GM12865 (cell line): ENCODE data around the gene MED13L.
A peak's percentile ranks its signal among the peaks of the same experiment; 100 is the strongest.

ENCODE experiments used
- DNase-seq: peaks from one replicate; pipeline ENCODE4 v3.0.0; 2010; ENCODE audit warnings: low read depth
- H3K4me3 ChIP-seq: 2 replicates; pipeline ENCODE4 v1.5.1; 2011; ENCODE audit warnings: mild to moderate bottlenecking, low read depth, low read length, control low read depth
- TF ChIP-seq, protein P1 (sequence below): IDR thresholded peaks from 2 replicates; pipeline ENCODE4 v1.5.1; 2011; ENCODE audit warnings: low read length, control low read depth, low read depth, inconsistent platforms; ENCODE audit not compliant: insufficient read depth; ENCODE audit errors: missing control alignments

MED13L gene

DNA sequence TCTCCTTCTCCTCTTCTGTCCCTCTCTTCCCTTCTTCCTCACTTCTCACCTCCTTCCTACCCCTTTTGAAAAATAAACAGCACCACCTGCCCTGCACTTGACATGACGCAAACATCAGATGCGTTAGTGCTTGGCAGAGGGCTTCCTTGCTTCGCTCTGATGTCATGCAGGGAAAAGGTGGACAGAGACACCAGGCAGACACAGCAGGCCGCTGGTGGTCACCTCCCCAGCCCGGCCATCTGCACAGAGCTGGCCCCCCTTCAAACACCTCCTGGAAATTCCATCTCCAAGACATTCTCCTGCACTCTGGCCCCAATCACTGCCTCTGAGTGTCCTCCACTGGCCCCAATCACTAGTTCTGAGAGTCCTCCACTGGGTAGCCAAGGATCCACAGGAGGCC is 353.6 kb downstream of the MED13L start:
- TF ChIP-seq, protein P1, sequence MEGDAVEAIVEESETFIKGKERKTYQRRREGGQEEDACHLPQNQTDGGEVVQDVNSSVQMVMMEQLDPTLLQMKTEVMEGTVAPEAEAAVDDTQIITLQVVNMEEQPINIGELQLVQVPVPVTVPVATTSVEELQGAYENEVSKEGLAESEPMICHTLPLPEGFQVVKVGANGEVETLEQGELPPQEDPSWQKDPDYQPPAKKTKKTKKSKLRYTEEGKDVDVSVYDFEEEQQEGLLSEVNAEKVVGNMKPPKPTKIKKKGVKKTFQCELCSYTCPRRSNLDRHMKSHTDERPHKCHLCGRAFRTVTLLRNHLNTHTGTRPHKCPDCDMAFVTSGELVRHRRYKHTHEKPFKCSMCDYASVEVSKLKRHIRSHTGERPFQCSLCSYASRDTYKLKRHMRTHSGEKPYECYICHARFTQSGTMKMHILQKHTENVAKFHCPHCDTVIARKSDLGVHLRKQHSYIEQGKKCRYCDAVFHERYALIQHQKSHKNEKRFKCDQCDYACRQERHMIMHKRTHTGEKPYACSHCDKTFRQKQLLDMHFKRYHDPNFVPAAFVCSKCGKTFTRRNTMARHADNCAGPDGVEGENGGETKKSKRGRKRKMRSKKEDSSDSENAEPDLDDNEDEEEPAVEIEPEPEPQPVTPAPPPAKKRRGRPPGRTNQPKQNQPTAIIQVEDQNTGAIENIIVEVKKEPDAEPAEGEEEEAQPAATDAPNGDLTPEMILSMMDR = no peak
- no peak overlapping the region for H3K4me3 ChIP-seq
- DNase-seq = no peak

DNA sequence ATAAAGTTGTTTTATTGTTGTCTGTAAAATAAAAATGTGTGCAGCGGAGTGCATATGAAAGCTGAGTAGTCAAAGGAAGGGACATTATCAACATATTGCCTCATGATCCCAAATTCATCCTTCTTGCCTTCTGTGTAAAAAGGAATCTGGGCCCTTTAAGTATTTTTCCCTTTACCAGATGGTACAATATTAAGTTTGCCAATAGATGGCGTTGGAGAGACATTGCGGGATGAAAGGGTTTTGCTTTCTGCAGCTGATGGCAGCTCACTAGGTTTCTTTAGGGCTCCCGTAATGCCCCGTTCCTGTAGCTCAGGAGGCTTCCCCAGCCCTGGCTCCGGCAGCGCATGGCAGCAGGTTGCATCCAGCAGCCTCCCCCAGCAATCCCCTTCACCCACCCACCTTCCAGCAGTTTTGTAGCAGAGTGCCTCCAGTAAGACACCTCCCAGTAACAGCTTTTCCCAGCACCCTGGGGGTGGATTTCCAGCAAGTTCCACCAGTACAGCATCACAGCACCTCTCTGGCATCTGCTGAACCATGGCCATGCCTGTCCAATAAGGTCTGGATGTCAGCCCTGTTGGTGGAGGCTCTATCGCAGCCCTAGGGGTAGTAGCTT is 354.4 kb downstream of the MED13L start:
- peak; percentile 30 for DNase-seq
- no peak overlapping the region for H3K4me3 ChIP-seq
- TF ChIP-seq, protein P1 = peak; percentile 32

DNA sequence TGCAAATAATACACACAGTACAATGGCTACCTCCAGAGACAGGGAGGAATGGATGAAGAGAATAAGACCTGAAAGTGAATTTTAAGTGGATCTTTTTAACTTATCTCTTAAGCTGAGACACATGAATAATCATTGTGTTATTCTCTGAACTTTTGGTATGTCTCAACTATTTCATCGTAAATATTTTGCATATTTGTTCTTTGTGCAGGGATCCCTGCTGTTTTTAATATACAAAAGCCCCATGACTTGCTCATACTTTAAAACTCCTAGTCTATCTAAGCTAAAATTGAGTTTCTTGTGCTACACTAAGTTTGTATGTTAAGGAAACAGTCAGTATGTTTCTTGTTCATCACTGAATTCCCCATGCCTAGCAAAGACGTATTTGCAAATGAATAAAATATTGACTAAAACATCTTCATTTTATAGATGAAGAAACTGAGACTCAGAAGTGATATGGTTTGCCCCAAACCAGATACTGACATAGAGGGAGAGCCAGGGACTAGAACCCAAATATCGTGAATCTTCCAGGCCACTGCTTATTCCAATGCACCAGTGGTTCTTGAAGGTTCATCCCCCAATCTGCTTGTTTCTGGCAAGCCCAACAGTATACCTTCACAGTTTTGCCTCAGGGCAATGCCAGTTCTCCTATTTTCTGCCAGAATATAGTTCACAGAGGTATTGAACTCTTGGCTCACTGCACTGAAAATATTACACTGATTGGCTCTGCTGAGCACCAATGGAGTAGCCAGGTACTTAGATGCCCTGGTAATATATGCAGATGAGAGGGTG is 356.9 kb downstream of the MED13L start:
- TF ChIP-seq, protein P1 = no peak
- no peak for DNase-seq
- no peak overlapping the region for H3K4me3 ChIP-seq

DNA sequence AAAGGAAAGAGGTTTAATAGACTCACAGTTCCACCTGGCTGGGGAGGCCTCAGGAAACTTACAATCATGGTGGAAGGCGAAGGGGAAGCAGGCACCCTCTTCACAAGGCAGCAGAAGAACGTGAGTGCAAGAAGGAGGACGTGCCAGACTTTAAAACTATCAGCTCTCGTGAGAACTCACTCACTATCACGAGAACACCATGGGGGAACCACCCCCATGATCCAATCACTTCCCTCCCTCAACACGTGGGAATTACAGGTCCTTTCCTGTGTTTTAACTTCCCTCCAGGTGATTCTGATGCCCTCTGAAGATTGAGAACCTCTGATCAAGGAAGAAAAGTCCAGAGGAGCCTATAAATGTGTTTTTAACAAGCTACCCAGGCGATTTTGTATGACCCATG is 358.7 kb downstream of the MED13L start:
- DNase-seq = no peak
- TF ChIP-seq, protein P1 = no peak
- H3K4me3 ChIP-seq = no peak overlapping the region

DNA sequence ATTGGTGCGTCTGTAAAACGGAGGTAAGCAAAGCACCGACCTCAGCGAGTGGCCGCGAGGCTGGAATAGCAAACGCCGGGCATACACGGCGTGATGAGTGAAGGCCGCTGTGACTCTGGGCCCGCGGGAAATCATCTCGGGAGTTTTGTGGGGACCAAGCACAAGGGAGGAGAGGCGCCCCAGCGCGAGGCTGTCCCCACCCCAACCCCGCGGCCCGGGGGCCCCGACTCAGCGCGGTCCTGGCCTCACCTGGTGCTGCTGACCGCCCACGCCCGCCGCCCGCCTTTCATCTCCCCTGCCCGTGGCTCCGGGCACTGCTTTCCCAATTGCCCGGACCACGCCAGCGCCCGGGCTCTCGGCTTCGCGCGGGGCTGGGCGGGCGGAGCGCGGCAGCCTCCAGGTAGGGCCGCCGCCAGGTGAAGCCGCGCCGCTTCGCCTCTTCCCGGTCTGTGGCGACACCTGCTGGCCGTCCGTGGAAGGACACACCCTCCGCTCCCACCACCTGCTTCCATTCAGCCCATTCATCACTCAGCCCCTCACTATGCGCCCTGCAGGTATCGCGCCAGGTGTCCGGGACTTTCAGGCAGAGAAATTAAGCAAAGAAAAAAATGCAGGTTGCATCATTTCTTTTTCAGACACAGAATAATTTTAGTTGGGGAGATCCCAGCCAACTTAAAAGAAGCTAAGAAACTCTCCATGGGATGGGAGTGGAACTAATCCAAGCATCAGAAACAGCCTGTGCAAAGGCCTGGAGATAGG is 360.4 kb downstream of the MED13L start:
- peak; percentile 53 for DNase-seq
- TF ChIP-seq, protein P1 = peak; percentile 93
- H3K4me3 ChIP-seq = no peak overlapping the region

DNA sequence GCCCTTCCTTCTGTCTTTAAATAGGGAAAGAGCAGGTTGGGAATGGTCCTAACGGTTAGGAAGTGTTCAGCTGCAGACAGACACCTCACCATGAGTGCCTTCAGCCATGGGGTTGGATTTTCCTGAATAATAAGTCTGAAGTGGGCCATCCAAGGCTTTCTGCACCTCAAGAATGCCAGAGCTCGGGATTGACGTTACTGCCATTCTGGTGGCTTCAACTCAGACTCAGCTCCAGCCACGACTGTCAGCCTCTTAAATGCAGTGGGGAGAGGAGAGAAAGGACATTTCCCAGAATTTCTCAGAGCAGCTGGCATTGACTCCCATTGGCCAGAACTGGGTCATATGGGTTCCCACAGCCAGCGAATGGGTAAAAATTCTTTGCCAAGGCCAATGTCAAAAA is 363.4 kb downstream of the MED13L start:
- TF ChIP-seq, protein P1 = no peak
- no peak overlapping the region for H3K4me3 ChIP-seq
- DNase-seq = no peak
